ENCODE data around the gene ELMO1.

- TF ChIP-seq, protein P1, sequence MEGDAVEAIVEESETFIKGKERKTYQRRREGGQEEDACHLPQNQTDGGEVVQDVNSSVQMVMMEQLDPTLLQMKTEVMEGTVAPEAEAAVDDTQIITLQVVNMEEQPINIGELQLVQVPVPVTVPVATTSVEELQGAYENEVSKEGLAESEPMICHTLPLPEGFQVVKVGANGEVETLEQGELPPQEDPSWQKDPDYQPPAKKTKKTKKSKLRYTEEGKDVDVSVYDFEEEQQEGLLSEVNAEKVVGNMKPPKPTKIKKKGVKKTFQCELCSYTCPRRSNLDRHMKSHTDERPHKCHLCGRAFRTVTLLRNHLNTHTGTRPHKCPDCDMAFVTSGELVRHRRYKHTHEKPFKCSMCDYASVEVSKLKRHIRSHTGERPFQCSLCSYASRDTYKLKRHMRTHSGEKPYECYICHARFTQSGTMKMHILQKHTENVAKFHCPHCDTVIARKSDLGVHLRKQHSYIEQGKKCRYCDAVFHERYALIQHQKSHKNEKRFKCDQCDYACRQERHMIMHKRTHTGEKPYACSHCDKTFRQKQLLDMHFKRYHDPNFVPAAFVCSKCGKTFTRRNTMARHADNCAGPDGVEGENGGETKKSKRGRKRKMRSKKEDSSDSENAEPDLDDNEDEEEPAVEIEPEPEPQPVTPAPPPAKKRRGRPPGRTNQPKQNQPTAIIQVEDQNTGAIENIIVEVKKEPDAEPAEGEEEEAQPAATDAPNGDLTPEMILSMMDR (IDR thresholded peaks at IDR 0.05 in 2 of 3, conservative IDR thresholded peaks at IDR 0.05 in 1 of 3; ENCODE audit: control insufficient read depth in 2 of 3, extremely low read depth in 1 of 3, insufficient read depth in 1 of 3, low read depth in 3 of 3, low read length in 3 of 3) = no peak
- TF ChIP-seq RAD21 (IDR thresholded peaks at IDR 0.05; ENCODE audit: insufficient read depth, low read depth, low read length) (no peak), CEBPB (IDR thresholded peaks at IDR 0.05; ENCODE audit: borderline replicate concordance in 1 of 2, low read depth in 2 of 2, low read length in 2 of 2) (no peak), NFXL1 (IDR thresholded peaks at IDR 0.05; ENCODE audit: borderline replicate concordance) (no peak), SP1 (IDR thresholded peaks at IDR 0.05; ENCODE audit: low read depth, low read length) (no peak), POLR2A (IDR thresholded peaks at IDR 0.05; ENCODE audit: low read depth, low read length) (no peak), BACH1 (IDR thresholded peaks at IDR 0.05; ENCODE audit: borderline replicate concordance) (no peak), POU2F2 (IDR thresholded peaks at IDR 0.05; ENCODE audit: borderline replicate concordance, low read depth, low read length) (no peak), TAF1 (IDR thresholded peaks at IDR 0.05; ENCODE audit: borderline replicate concordance, low read depth, low read length) (no peak)
These were observed 96.9 kb downstream of the ELMO1 start for GRCh38 chr7:37351716-37352115.

Measured in GM12878 (cell line).